ENCODE data around the gene DEPDC5.

Gene DEPDC5

DNA sequence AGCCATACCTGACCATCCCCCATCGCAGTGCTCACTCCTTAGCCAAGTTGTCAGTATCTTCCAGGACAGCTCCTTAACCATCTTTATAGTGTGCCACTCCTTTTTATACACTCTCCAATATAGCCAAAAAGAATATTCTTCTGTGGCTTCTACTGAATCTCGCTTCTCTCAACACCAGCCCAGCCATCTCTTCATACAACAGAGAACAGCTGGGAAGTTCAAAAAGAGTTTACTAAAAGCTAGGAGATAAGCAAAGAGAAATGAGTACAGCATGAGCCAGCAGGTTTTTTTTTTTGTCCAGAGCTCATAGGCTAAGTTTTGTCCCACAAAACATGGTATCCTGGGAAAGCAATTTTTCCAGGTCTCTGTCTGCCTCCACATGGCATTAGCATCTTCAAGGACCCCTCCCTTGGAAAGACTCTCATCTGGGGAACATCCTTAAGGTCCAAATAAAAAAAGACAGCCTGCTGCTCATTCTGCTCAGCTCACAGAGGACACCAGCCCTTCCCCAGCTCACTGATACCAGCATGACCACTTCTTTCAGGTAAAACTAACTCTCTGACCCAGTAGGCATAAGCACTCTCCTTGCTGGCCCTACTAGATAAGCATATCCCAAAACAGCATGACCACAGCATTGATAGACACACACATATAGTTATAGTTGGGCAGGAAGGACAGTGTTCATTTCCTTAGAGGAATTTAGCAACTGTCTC is 141.7 kb downstream of the DEPDC5 start:
- DNase-seq (ENCODE audit: low read depth): no peak

DNA sequence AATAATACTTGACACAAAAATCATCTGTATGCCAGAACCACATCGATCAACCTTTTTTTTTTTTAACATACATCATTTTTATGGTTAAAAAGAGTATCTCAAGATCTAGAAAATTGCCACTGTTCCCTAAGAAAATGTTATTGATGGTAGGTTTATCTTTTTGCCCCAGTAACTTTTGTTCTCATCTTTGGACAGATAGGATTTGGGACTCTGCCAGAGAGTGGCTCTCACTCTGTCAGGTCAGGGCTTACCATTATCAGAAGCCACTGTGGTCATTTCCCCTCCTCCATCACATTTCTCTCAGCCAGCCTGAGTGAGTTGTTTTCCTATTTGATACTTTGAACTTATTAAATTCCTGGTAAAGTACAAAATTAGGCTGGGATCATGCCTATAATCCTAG is 142.7 kb downstream of the DEPDC5 start:
- no peak for DNase-seq (ENCODE audit: low read depth)

DNA sequence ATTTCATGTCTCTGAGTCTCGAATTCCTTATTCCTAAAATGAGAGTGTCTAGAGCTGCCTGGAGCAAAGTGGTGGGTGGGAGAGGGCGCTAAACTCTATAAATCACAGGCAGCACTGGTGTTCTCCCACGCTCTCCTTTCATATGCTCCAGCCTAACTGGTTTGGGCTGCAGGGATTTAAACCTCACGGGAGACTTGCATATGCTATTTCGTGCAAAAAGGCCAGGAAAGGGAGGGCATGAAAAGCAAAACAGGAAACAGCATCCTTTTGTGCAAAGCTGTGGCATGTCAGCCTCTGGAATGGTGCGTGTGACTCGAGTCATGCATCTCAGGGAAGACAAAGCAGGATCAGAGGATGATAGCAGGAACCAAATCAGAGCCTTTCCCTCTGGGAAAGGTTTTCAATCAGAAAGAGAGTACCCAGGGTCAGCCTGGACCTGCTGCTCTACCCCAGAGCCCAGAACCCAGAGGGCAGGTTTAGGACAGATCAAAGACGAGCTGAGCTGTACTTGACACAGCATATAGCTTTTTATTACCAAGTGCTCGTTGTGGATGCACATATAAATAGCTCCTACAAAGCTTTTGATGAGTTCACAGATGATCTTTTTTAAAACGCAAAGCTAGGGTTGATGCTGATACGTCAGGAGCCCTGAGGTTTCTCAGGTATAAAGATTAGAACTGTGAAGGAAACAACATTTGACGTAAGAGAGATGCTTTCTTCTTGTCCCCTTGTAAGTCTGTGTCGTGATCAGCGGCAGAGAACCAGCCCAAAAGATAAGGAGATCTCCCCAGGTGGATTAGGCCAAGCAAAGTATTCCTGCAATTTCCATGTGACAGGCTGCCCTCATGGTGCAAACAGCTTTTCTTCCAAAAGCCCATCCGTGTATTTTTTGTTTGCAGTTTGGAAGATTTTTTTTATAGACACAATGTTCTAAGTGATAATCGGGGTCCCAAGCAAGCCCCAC is 144.3 kb downstream of the DEPDC5 start:
- peak; percentile 19 for DNase-seq (ENCODE audit: low read depth)

DNA sequence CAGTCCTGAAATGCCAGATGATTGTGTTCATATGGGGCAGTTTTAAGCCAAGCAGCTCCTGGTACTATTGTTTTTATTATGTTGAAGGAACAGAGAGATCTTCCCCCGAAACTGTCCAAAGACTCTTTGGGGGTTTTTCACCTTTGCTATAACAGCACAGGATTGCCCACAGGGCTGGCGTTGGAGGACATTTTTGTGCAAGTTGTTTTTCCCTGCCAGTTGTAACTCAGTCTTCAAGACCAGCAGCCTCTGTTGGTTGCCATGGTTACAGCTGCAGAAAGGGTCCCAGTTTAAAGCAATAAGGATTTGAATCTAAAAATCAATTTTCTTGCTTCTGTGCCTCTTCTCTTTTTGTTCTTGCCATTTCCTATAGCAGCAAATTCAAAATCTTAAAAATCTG is 145.1 kb downstream of the DEPDC5 start:
- no peak for DNase-seq (ENCODE audit: low read depth)

DNA sequence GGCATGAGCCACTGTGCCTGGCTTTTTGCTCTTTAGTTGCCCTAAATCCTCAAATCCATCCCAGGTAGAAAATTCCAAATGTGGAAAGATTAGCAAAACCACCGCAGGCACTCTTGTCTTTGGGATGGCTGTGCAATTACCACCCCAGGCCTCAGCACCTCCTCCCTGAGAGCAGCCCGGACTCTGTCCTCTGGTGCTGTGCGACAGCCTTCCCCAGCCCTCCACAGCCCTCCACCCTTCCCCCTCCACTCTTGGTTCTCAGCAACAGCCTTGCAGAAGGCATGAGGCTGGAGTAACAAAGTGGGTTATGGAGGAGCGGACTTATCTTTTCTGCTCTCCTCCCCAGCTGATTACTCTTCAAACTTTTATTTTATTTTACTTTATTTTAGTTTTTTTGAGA is 145.8 kb downstream of the DEPDC5 start:
- no peak for DNase-seq (ENCODE audit: low read depth)

DNA sequence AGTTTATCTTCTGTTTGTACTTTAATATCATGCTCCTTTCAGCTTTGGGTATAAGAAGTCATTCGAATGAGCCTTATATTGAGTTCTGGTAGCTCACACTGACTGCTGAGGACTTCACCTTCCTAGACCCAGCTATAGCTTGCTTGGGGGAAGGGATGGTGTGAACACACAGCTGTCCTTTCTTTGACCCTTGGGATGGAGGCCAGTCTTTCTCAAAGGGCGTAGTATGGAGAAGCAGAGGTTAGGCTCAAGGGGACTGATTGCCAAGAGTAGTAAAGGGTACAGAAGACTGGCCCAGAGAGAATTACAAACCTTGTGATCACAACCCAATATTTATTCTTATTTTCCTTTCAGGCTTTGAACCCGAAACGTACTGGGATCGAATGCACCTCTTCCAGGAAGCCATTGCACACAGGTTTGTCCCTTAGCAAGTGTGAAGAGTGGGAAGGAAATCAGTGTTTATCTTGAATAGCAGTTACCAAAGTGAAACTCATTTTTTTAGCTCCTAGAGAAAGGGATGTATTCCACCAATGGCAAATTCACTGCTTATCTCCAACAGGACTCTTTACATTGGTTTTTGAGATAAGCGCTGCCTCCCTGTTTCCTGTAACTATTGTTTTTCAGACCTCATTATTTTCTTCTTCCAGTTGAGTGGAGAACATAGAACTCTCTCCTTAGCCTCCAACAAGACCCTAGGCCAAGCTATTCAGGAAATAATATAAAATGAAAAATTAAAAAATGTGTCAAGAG is 147.7 kb downstream of the DEPDC5 start:
- DNase-seq (ENCODE audit: low read depth): no peak

DNA sequence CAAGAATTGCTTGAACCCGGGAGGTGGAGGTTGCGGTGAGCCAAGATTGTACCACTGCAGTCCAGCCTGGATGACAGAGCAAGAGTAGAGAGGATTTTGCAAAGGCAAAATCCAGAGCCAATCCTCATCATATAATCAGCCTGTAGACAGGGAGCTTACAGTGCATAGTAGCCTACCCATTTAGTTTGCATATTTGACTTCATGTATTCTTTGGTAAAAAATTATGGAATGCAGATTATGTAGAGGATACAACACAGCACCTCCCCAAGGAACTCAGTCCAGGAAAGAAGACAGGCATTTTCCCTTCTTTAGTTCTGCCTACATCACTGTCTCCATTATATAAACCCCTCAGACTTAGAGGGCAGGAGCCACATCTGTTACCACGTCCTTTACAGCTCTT is 150.8 kb downstream of the DEPDC5 start:
- no peak for DNase-seq (ENCODE audit: low read depth)

DNA sequence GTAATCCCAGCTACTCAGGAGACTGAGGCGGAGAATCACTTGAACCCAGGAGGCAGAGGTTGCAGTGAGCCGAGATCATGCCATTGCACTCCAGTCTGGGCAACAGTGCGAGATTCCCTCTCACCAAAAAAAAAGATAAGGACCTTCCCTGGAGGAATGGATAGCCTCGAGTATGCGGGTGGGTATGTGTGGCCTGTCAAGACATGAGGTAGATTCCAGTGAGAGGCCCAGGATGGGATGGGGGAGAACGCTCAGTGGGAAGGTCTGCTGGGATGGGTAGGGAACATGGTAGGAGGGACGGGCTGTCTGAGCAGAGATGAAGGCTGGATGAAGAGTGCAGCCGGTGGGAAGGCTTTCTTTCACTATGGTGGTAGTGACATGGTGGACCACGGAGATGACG is 151.5 kb downstream of the DEPDC5 start:
- DNase-seq (ENCODE audit: low read depth): no peak

DNA sequence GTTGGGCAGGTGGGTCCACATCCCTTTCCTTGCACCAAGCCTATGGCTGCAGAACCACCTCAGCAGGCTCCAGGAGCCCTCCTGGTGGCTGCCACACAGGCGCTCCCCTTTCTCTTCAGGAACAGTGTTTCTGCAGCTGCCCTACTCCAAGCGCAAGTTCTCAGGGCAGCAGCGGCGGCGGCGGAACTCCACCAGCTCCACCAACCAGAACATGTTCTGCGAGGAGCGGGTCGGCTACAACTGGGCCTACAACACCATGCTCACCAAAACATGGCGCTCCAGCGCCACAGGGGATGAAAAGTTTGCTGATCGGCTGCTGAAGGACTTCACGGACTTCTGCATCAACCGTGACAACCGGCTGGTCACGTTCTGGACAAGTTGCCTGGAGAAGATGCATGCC is 152.3 kb downstream of the DEPDC5 start:
- no peak for DNase-seq (ENCODE audit: low read depth)

DNA sequence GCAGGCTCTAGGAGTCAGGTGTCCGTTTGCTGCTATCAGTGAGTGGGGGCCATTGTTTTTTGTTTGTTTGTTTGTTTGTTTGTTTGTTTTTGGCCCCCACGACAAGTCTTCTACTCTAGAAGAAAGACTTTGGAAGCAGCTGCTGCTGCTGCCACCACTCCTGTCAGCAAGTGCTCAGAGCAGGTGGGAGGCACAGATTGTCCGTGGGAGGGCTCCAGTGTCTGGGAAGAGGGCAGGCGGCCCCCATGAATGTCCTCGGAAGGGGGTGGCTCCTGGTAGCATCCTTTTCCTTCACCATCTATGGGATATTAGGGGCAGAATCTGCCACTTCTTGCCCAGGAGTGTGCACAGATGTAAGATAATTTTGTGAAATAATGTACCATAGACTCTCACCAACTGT is 152.8 kb downstream of the DEPDC5 start:
- no peak for DNase-seq (ENCODE audit: low read depth)

DNA sequence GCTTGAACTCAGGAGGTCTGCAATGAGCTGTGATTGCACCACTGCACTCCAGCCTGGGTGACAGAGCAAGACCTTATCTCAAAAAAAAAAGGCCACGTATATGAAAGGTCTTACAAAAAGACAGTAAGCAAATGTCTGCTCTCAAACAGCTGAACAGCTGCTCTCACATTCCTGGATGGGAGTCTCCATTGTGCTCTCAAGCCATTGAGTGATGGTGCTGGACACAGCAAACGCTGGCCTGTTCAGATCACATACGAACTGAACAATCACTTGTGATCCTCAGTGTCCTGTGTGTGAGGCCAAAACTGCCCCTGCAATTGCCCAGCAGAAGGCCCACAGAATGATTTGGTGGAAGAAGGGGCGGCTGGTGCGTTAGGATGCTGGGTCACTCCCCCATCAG is 156.2 kb downstream of the DEPDC5 start:
- DNase-seq (ENCODE audit: low read depth): no peak

DNA sequence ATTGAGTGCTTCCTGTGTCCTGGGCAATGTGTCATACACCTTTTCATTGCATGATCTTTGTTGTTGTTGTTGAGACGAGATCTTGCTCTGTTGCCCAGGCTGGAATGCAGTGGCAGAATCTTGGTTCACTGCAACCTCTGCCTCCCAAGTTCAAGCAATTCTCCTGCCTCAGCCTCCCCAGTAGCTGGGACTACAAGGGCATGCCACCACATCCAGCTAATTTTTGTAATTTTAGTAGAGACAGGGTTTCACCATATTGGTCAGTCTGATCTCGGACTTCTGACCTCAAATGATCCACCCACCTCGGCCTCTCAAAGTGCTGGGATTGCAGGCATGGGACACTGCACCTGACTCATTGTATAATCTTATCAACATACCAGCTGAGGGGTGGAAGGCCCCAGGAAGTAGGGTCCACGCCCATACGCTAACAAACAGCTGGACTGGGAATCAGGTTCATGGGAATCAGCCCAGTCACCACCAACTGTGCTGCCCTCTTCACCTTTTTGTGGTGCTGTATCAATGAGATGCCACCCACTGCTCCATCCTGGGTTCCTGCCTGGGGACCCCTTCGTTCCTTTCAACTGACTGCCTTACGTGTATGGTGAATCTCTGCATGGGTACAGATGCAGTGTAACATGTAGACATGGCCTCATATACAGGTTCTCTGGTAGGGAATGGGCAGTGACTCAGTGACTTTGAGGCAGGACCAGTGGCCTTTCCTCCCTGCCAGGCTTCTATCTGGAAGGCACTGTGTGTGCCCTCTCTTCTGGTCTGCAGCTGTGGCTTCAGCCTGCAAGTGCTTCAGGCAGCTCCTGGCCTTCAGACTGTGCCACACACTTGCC is 158.0 kb downstream of the DEPDC5 start:
- no peak for DNase-seq (ENCODE audit: low read depth)

DNA sequence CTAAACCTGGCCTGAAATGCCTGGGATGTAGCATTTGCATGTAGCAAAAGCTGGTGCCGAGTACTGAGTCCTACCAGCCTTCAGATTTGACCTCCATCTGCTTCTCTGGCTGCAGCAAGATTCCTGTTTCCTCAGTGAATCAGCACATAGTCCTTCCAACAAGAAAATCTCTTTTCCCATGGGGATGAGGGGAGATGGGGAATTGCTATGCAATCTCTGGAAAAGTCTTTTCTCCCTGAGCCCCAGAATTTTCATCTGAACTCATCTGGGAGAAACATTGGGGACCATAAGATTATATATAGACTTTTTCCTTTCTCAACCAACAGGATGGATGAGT is 158.6 kb downstream of the DEPDC5 start:
- DNase-seq (ENCODE audit: low read depth): no peak

DNA sequence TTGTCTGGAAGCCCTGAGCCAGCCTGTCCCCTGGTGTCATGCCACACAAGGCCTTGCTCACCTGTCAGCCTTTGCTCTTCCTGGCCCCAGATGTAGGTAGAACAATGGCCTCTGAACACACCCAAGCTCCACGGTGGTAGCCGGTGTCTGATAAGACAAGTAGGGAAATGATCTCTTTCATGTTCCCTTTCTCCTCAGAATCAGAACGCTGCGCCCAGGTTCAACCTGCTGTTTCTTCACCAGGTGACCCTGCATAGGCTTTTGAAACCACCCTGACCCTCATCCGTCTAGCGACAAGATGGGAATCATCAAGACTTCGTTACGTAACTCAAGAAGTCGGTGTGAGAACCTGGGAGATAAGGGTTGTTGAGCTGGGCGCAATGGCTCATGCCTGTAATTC is 161.8 kb downstream of the DEPDC5 start:
- DNase-seq (ENCODE audit: low read depth): no peak

DNA sequence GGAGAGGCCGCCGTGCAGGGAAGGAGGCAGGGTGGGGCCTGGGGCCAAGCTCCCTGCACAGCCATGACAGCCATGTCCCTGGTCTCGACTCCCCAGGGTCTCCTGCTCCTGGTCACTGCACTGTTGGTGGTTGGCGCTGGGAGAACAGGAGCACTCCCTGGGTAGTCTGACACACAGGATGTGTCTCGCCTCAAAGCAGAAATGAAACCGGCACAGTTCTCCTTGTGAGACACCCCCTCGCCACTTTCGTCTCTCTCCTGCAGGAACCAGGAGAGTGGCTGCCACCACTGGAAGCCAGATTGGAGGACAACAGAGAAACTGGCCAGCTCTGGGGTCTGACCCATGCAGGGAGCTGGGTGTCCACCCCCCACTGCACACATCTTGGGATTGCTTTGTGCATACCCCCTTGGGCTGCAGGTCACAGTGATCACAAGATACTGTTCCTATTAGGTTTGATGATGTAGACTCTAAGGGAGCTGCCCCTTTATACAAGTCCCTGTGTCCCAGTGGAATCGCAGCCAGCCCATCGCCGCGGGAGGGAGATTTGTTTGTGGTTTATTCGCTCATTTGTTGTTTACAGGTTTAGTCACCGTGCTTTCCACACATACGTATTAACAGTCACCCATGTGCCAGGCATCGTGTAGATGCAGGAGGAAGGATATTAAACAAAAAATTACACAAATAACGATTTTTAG is 163.6 kb downstream of the DEPDC5 start:
- no peak for DNase-seq (ENCODE audit: low read depth)

DNA sequence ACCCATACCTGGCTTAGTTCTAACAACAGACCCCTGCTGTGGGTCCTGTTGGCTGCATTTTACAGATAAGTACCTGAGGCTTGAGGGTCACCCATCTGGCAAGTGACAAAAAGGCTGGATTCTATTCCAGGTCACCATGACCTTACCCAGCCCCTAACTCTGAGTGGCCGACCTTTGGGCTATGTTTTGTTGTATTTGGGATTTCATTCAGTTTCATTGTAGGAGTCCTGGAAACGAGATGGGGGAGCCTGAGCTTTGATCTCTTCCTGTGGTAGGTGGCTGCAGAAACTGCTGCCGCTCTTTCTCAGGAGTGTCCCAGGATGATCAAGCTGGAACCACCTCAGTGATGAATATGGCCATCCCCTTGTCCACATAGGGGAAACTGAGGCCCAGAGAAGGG is 165.9 kb downstream of the DEPDC5 start:
- DNase-seq (ENCODE audit: low read depth): no peak

DNA sequence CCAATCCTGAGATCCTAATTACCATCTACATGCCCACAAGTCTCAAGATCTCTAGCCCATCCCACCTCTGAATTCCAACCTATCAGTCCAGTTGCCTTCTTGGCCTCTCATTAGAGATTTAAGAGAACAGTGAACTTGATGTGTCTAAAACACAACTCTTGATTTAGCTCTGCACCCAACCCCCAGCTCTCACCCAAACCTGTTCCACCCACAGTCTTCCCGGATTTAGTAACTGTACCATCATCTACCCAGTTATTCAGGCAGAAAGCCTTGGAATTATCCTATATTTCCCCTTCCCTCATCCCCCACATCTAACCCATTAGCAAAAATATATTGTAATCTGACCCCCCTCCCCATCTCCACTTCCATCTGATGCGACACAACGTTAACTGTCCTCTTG is 166.5 kb downstream of the DEPDC5 start:
- DNase-seq (ENCODE audit: low read depth): no peak

DNA sequence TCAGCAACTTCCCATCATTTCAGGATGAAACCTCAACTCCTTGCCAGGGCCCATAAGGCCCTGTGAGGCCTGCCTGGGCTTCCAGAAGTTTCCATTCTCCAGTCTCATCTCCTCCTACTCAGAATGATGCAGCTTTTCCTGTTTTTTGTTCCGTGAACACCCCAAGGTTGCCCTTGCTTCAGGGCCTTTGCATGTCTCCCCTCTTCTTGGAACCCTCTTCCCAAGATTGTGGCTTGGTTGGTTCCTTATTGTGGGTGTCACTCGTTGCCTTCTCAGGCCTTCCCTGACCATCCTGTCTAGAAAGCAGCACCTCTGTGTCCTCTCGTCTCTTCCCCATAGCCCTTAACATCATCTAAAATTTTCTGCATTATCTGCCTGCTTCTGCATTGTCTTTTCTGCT is 167.3 kb downstream of the DEPDC5 start:
- no peak for DNase-seq (ENCODE audit: low read depth)

DNA sequence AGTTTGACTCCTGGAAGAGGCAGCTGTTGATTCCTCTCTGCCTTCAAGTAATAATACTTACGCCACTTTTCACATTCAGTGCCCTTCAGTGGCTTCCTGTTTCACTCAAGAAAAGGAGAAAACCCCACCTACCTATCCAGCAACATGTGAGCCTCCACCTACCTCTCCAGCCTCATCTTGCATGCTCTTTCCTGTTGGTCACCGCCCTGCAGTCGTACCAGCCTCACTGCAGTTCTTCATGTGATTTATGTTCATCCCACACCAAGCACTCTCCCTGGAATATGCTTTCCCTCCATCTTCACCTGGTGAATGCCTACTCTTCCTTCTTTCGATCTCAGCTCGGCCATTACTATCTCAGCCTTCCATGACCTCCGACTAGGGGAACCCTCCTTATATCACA is 168.7 kb downstream of the DEPDC5 start:
- no peak for DNase-seq (ENCODE audit: low read depth)

DNA sequence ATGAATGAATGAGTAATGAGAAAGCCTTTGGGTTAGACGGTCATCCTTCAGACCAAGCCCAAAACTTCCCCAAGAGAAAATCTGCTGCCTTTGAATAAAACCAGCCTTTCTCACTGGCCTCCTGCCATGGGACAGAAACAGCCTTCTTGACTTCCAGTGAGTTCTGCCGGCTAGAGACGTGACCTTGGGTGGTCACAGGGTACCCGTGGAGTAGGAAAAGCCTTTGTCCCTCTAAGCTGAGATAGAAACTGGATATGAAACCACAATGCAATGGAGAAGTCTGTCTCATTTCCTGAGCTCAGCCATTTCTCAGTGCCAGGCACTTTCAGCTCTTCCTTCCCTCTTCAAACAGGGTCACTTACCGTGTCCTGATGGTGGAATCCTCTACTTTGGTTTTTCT is 169.3 kb downstream of the DEPDC5 start:
- DNase-seq (ENCODE audit: low read depth): no peak

DNA sequence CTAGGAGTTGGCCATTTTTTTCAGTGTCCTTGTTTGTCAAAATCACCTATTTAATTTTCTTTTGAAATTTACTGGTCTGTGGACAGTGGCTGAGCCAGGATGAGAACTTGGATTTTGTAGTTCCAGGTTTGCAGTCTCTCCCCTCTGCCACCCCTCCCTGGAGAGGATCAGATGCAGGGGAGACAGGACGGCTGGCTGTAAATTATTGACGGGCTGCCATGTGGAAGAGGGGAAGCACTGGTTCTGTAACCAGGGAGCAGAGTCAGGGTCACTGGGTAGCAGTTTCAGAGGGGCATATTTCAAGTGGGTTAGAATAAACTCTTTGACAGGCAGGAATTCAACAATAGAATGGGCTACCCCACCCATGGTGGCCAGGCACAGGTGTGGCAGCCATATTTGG is 169.9 kb downstream of the DEPDC5 start:
- no peak for DNase-seq (ENCODE audit: low read depth)

Data from ELR (cell line).